ENCODE data around the gene BATF. TPM values are rescaled to one million over a fixed set of nuclear protein-coding genes. Genes with fewer than 3 reads are reported as not detected.

The BATF gene
- total RNA-seq, 1 donor from 2014 or later, result 0.47 TPM

DNA sequence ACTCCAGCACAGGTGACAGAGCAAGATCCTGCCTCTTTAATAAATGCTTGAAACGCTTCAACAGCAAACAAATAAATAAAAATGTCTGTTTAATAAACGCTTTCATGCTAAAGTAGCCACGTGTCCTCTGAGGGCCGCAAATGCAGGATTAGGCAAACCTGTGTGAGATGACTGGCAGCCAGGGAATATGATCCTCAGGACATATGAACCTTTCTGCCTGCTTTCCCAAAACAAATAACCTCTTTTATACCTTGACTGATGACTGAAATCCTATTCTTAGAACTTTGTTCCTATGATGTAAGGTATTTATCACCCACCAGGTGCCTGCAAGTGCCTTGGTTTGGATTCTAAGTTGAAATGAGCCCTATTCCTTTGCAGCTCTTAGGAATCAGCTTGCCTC is 41.7 kb downstream of the BATF start:
- DNase-seq, result no peak

DNA sequence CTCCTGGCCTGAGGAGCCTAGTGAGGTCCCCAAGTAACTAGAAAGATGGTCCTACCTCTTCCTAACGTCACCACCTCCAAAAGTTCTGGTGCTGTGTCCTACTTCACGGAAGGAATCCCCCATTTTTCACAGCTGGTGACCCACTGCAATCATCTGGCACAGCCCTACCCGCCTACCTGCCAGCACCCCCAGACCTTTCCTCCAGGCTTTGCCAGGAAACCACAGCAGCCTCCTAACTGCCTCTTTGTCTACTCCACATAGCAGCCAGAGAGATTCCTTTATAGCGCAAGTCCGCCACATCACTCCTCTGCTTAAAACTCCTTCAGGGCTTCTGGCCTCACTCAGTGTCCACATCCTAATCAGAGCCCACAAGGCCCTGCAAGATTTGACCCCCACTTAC is 42.8 kb downstream of the BATF start:
- no peak for DNase-seq

DNA sequence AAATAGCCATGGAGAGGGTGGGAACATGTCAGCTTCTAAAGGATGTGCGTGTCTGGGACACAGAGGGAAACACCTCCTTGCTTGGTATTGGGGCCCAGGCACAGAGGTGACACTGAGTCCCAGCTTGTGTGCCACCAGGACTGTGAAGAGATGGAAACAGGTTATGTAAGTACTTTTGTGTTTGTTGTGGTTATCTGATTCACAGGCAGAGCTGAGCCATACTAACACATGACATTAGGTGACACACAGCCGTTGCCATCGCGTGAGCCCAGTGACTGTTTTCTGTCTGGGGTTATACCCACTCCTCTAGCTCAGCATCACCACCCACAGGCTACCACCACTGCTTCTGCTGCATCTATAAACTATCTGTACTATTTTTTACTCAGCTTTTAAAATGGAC is 44.1 kb downstream of the BATF start:
- DNase-seq, result no peak

DNA sequence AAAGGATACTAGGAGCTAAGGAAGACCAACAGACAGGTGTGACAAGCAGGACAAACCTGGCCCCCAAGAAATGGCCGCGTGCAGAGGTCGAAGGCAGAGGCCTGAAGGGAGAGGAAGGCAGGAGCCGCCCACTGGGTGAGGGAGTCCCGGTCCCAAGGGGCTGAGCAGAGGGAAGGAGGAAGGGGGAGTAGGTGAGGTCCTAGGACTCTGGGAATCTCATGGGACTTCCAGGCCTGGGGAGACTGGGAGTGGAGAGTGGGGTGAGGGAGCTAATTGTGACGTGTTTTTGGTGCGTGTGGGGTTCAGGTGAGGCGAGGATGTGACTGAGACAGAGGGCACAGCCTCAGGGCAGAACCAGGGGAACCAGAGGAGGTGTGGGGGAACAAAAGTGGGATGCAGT is 44.5 kb downstream of the BATF start:
- DNase-seq, result no peak

DNA sequence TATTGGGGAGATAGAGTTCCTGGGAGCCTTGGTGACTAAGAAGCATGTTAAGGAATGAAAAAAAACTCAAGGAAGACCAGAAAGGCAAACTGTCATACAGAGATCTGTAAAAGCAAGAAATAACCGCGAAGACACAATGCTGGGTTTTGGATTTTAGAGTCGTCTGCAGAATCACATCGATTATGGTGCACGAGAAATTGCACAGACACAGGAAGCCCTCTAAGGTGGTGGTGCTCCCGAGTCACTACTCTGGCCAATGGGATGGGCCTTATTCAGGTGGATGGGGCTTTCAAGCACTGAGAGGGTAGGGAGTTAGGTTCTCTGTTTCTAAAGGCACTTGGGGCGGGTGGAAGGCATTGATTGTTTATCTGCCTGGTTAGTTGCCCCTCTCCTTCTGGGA is 45.9 kb downstream of the BATF start:
- no peak for DNase-seq

DNA sequence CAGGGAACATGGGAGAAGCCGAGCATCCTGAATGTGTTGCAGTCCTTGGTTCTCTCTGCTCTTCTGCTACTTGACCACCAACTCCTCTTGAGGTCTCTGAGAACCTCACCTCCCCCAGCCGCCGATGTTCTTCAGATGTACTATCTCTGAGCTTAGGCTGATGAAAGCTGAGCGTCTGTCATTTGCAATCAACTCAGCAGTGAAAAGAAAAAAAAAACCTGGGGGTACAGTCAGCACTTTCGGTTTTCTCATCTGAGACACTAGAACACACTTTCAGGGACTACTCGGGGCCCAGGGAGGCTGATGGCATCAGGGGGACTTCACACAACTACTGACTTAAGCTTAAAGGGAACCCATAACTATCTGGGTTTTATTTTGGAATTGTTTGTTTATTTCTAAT is 46.5 kb downstream of the BATF start:
- no peak for DNase-seq

DNA sequence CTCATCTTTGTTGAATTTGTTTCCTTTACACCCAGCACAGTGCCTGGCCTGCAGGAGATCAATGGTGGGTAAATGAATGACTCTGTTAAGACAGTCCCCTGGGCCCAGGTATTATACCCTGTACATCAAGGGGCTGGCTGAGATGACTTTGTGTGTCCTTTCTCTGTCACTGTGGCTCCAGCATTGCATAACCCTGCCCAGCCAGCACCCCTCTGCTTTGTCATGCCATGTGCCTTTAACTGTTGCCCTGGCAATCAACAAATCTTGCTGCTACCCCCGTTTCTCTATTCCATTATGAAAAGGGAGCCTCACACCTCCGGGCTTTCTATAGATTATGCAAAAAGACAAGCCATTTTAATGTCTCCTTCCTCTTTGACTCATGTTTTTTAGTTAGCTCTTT is 48.5 kb downstream of the BATF start:
- DNase-seq, result no peak

DNA sequence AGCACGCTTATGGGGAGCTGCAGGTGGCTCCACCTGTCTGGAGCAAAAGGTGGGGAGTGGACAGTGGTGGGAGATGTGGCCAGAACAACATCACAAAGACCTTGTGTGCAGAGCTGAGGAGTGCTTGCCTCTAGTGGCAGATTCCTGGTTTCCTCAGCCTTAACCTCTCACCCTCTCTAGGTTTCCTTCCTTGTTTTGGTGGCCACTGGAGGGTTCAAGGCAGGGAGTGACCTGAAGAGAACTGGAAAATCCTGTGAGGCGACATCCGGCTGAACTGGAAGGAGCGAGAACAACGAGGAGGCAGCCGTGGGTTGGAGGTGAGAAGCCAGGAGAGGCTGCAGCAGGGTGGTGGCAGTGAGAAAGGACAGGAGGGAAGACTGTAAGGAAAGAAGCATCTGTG is 49.8 kb downstream of the BATF start:
- DNase-seq, result no peak

DNA sequence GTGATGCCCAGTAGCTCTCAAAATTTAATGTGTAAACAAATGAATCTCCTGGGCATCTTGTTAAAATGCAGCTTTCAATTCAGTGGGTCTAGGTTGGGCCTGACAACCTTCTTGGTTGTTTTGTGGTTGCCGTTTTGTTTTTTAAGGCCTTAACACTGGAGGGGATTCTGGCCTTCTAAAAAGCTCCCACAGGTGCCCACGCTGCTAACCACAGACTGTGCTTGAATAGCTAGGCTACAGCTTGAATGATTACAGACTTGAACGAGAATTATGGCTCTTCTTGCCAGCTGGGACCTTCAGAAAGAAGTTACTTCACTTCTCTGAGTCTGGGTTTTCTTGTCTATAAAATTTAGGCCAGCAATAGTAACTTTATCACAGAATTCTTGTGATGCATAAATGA is 54.8 kb downstream of the BATF start:
- DNase-seq, result no peak

DNA sequence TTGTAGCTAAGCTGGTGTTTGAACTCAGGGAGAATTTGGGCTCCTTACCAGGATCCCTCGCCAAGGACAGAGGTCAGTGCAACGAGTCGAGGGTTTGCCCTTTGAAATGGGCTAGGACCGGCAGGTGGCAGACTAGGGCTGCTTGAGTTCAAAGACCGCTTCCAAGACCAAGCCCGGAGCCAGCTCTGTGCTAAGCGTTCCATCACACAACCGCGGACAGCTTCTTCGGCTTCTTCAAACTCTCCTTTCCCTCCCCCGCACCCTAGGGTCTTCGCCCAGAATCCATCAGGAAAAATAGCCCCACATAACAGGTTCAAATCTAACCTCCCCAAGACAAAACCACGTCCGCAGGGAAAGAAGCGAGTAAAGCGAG is 55.4 kb downstream of the BATF start:
- DNase-seq, result peak; percentile 40

DNA sequence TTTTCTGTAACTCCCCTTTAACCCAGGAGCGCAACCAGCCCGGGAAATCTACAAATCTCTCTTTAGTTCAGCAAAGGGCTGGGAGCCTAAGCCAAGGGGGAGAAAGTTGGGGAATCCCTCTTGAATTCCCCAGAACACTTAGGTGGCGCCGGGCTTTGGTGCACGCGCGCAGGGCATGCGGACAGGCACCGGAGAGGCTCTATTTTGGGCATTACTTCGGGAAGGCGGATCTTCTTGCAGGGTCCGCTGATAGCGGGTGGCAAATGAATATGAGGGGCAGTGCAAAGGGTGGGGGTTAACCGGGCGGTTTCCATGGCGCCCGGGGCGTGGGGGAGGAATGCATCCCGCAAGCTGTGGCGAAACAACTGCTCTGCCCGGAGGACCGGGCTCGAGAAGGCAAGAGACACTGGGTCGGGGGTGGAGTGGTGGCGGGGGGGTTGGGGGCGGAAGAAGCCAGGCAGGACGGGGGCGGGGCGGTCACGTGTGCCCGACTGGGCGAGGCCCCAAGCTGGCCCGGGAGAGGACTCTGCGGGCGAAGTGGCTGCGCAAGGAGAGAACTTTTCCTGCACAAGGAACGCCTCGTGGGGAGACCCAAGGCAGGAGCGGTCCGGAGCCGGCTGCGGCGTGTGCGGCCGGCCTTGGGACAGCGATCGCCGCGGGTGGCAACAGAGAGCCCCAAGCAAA is 56.0 kb downstream of the BATF start, which contains the start of gene FLVCR2:
FLVCR2 (plus strand) TSS at position 519 of the 684 bp plus-strand sequence. CDS start 353 bp downstream, outside the sequence.
- DNase-seq, result peak; percentile 49

DNA sequence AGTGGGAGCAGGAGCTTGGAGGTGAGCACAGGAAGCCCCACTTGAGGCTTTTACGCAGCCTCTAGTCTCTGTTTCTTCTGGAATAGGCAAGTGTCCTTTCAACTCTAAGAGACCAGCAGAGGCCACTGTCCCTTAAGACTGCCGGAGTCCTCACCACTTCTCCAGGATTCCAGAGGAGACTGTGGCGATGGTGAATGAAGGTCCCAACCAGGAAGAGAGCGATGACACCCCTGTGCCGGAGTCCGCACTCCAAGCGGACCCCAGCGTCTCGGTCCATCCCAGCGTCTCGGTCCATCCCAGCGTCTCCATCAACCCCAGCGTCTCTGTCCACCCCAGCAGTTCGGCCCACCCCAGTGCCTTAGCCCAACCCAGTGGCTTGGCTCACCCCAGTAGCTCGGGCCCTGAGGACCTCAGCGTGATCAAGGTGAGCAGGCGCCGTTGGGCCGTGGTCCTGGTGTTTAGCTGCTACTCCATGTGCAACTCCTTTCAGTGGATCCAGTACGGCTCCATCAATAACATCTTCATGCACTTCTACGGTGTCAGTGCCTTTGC is 56.6 kb downstream of the BATF start:
- DNase-seq, result no peak

DNA sequence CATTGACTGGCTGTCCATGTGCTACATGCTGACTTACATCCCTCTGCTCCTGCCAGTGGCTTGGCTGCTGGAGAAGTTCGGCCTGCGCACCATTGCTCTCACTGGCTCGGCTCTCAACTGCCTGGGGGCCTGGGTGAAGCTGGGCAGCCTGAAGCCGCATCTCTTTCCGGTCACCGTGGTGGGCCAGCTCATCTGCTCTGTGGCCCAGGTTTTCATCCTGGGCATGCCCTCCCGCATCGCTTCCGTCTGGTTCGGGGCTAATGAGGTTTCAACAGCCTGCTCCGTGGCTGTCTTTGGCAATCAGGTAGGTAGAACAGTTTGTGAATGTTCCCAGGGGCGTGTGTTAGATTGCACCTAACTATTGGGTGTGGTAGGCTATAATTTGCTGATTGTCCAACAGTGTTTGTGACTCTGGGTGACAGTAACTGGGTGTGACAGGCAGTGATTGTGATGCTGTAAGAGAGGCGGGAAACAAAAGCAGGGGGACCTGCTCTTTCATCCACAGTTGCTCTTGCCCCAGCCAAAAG is 57.1 kb downstream of the BATF start:
- DNase-seq, result no peak

DNA sequence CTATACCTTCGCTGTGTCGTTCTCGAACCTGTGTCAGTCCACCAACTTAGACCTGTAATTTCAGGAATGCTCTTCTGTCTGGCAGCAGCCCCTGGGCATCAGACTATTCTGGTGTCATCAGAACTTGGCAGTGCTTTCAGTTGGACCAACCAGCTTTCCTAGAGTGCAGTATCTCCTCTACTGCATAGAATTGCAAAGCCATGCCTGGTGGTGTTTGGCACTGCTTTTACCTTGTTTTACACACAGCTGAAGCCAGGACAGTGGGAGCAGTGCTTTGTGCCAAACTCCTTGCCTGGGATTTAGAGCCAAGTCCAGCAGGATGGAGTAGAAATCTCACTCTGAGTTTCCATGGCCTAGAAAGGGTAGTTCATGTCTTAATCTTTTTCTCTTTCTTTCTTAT is 57.6 kb downstream of the BATF start:
- no peak for DNase-seq

DNA sequence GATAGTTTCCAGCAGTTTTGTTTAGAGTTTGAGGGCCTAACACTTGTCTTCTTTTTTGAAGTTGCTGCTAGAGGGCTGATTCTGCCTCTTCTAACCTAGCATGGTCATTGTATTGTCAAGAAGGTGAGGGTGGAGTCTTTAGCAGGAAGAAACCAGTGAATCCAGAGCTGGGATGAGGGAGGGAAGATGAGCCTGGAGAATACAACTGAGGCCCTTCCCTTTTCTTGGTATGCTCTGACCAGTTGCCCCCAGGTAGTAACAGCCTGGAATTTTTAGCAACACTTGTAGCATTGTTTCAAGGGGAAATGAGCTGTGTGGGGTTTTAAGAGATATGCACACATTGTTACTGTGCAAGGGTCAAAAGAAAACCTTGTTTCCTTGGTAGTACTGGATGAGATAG is 65.1 kb downstream of the BATF start:
- DNase-seq, result no peak

DNA sequence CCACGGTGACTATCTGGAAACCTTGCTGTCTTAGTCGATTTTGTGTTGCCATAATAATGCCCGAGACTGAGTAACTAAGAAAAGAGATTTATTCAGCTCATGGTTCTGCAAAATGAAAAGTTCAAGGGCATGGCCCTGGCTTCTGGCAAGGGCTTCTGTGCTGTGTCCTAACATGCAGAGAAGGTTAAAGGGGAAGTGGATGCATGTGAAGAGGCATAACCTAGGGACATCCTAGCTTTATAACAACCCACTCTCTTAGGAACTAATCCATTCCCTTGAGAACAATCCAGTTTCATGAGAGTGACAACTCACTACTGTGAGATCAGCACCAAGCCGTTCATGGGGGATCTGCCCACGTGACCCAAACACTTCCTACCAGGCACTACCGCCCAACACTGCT is 67.7 kb downstream of the BATF start:
- DNase-seq, result no peak

DNA sequence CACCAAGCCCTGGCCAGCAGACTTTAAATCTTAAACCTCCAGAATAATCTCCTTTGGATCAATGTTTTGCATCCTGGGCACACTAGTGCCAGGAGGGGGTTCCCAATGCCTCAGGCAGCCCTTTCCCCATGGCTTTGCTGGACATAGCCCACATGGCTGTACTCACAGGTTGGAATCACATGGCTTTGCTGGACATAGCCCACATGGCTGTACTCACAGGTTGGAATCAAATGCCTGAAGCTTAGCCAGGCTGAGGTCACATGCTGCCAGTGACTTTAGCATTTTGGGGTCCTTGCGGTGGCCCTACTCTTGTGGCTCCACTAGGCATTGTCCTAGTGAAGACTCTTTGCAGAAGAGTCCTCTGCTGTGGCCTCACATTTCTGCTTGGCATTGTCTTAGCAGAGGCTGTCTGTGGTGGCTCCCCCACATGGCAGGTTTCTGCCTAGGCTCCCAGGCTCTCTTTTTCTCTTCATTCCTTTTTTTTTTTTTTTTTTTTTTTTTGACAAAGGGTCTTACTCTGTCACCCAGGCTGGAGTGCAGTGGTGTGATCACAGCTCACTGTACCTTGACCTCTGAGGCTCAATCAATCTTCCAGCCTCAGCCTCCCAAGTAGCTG is 69.2 kb downstream of the BATF start:
- DNase-seq, result no peak

DNA sequence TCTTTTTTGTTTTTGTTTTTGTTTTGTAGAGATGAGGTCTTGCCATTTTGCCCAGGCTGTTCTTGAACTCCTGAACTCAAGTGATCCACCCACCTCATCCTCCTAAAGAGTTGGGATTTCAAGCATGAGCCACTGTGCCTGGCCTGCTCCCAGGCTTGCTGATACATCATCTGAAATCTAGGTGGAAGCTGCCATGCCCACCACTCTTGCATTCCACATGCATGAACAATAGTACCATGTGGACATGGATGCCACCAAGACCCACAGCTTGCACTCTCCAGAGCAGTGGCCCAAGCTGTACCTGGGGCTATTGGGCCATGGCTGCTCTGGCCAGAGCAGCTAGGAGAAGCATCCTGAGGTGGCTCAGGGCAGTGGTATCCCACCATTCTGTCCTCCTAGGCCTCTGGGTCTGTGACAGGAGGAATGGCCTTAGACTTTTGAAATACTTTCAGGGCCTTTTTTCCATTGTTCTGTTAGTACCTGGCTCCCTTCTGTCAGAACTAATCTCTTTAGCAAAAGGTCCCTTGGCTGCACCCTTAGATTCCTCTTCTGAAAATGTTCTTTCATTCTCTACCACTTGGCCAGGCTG is 69.8 kb downstream of the BATF start:
- no peak for DNase-seq

DNA sequence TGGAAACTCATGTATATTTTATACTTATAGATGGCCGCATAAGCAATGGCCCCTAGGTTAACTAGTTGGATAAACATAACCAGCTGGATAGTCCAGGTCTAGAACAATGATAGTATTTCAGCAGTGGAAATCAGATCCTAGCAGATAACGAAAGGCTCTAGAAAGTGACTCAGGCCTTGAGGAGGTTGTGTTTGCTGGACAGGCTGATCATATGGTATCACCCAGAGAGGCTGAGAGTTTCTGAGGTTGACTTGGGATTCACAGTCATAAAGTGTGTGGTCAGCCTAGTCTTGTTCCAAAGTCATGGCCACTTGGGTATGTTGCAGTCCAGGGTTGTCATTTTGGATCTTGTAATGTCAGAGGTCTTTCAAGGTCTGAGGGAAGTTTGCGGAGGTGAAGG is 73.0 kb downstream of the BATF start:
- no peak for DNase-seq
